Type B pancreatic cell (in vitro differentiated cells): ENCODE data around the gene GLTPD2. TPM values are rescaled to one million over a fixed set of nuclear protein-coding genes. Genes with fewer than 3 reads are reported as not detected.

Experiments
- DNase-seq: peaks from one replicate; pipeline ENCODE4 v3.0.0; 2021; ENCODE audit warnings: mixed read lengths; ENCODE audit not compliant: unreplicated experiment; ENCODE audit errors: extremely low spot score
- H3K27ac Mint-ChIP-seq: 2 replicates; pipeline ENCODE4 v1.8.0; 2021; ENCODE audit warnings: mild to moderate bottlenecking, mixed read lengths
- H3K27me3 Mint-ChIP-seq: 2 replicates; pipeline ENCODE4 v1.8.0; 2021; ENCODE audit warnings: mixed read lengths
- H3K36me3 Mint-ChIP-seq: 2 replicates; pipeline ENCODE4 v1.8.0; 2021; ENCODE audit warnings: mixed read lengths
- H3K4me1 Mint-ChIP-seq: one replicate; pipeline ENCODE4 v1.8.0; 2021; ENCODE audit warnings: mixed read lengths; ENCODE audit not compliant: unreplicated experiment
- H3K4me3 Mint-ChIP-seq: 2 replicates; pipeline ENCODE4 v1.8.0; 2021; ENCODE audit warnings: mild to moderate bottlenecking, mixed read lengths
- H3K9me3 Mint-ChIP-seq: 2 replicates; pipeline ENCODE4 v1.8.0; 2021; ENCODE audit warnings: mixed read lengths
- total RNA-seq: library from RNA; stranded (reverse); gene quantifications from 2 replicates; pipeline ENCODE4 v1.2.1, GENCODE V29; 2021; ENCODE audit warnings: low replicate concordance
- TF ChIP-seq, protein P1 (sequence below): fragments of 200-600 bp; sonication (generic); conservative IDR thresholded peaks from 2 replicates; pipeline ENCODE4 v1.5.0; 2021; ENCODE audit warnings: antibody characterized with exemption, mild to moderate bottlenecking

Gene GLTPD2
- total RNA-seq, 1 donor from 2014 or later = 4.7 TPM

DNA sequence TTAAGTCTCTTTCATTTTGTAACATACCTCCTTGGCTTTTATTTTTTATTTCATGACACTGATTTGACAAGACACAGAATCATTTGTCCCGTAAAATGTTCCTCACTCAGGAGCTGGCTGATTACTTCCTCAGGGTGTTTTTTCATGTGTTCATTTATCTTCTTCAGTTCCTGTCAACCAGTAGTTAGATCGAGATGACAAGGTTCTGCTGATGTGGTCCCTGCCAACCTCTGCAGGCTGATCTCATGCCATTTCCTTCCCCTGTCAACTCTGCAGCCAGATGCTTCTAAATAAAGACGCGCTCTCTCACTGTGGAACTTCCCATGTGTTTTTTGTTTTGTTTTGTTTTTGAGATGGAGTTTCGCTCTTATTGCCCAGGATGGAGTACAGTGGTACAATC is 40.9 kb upstream of the GLTPD2 start:
- Mint-ChIP-seq H3K27ac (no peak overlapping the region), H3K36me3 (no peaks in the 10 kb centered on the region), H3K4me3 (no peak overlapping the region), H3K9me3 (no peaks in the 10 kb centered on the region), H3K27me3 (peaks cover 77% of the 10 kb centered on the region), H3K4me1 (peaks cover 4% of the 10 kb centered on the region)
- no peak for DNase-seq
- TF ChIP-seq, protein P1, sequence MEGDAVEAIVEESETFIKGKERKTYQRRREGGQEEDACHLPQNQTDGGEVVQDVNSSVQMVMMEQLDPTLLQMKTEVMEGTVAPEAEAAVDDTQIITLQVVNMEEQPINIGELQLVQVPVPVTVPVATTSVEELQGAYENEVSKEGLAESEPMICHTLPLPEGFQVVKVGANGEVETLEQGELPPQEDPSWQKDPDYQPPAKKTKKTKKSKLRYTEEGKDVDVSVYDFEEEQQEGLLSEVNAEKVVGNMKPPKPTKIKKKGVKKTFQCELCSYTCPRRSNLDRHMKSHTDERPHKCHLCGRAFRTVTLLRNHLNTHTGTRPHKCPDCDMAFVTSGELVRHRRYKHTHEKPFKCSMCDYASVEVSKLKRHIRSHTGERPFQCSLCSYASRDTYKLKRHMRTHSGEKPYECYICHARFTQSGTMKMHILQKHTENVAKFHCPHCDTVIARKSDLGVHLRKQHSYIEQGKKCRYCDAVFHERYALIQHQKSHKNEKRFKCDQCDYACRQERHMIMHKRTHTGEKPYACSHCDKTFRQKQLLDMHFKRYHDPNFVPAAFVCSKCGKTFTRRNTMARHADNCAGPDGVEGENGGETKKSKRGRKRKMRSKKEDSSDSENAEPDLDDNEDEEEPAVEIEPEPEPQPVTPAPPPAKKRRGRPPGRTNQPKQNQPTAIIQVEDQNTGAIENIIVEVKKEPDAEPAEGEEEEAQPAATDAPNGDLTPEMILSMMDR = no peak

DNA sequence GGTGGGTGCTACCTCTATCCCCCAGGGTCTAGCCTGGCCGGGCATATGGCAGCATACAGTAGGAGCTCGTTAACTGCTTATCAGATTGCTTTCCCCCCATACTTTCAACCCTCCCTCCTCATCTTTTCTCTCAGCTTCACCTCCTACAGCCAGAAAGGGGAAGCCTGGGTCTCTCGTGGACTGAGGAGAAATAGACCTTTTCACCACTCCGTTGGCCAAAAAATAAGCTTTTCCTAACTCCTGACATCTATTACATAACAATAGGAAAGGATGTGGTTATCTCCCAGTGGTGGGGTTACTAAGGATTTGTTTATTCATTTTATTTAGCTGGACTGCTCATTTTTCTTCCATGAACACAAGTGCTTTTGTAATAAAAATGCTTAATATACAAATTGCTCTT is 40.1 kb upstream of the GLTPD2 start:
- Mint-ChIP-seq H3K27ac (no peak overlapping the region), H3K4me1 (peaks cover 4% of the 10 kb centered on the region), H3K27me3 (peaks cover 73% of the 10 kb centered on the region), H3K9me3 (no peaks in the 10 kb centered on the region), H3K36me3 (no peaks in the 10 kb centered on the region), H3K4me3 (no peak overlapping the region)
- TF ChIP-seq, protein P1 = no peak
- no peak for DNase-seq

DNA sequence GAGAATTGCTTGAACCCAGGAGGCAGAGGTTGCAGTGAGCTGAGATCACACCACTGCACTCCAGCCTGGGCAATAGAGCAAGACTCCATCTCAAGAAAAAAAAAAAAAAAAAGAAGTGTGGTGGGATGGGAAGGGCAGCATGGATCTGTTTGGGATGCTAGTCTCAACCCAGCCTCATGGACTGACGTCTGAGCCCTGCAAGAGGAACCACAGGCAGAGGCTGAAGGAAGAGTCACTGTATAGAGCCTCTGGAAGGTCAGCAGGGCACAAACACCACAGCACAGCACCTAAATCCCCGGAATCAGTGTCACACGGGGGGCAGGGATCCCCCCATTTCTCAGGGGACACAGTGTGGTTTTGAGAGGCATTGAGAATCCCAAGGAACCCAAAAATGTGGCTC is 38.2 kb upstream of the GLTPD2 start:
- H3K9me3 Mint-ChIP-seq = no peaks in the 10 kb centered on the region
- H3K36me3 Mint-ChIP-seq = no peaks in the 10 kb centered on the region
- DNase-seq = no peak
- H3K4me3 Mint-ChIP-seq = no peak overlapping the region
- peaks cover 68% of the 10 kb centered on the region for H3K27me3 Mint-ChIP-seq
- TF ChIP-seq, protein P1 = no peak
- no peak overlapping the region for H3K27ac Mint-ChIP-seq
- H3K4me1 Mint-ChIP-seq = no peaks in the 10 kb centered on the region

DNA sequence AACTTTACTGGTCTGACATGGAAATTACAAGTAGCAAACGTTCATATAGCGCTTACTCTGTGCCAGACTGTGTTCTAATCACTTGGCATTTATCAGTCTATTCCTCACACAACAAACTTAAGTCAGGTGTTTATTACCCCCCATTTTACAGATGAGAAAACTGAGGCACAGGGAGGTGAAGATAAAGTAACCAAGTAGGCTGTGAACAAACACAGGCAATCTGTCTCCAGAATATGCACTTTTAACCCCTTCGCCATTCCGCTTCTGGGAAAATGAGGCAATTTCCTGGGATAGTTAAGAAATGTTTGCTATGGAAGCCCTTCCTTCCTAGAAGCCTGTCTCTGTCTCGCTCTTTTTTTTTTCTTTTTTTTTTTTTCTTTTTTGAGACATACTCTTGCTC is 36.8 kb upstream of the GLTPD2 start:
- TF ChIP-seq, protein P1 = no peak
- Mint-ChIP-seq H3K9me3 (no peaks in the 10 kb centered on the region), H3K27me3 (peaks cover 58% of the 10 kb centered on the region), H3K4me1 (no peaks in the 10 kb centered on the region), H3K4me3 (no peak overlapping the region), H3K27ac (no peak overlapping the region), H3K36me3 (no peaks in the 10 kb centered on the region)
- no peak for DNase-seq

DNA sequence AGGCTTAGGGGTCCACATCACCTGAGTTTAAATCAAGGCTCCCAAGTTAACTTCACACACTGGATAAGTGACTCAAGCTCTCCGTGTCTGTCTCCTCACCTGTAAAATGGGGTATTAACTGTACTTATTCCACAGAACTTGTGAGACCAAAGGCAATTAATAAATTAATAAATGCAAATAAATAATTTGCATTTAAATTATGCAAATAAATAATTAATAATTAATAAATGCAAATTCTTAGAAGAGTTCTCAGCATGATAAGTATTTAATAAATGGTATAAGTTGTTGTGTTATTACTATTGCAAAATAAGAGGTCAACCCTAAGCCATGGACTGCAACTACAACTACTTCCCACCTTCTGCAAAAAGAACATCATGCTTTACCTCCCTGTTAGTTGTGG is 35.4 kb upstream of the GLTPD2 start:
- TF ChIP-seq, protein P1 = no peak
- Mint-ChIP-seq H3K4me1 (no peaks in the 10 kb centered on the region), H3K27ac (no peak overlapping the region), H3K27me3 (peaks cover 59% of the 10 kb centered on the region), H3K9me3 (no peaks in the 10 kb centered on the region), H3K36me3 (no peaks in the 10 kb centered on the region), H3K4me3 (no peak overlapping the region)
- DNase-seq = no peak

DNA sequence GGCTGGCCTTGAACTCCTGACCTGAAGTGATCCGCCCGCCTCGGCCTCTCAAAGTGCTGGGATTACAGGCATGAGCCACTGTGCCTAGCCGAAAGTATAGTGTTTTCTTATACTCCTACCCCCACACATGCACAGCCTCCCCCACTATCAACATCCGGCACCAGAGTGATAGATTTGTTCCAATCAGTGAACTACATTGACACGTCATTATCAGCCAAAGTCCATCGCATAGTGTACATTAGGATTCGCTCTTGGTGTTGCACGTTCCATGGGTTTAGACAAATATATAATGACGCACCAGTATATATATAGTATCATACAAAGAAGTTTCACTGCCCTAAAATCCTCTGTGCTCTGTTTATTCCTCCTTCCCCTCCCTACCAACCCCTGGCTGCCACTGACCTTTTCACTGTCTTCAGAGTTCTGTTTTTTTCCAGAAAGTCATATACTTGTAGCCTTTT is 29.0 kb upstream of the GLTPD2 start:
- TF ChIP-seq, protein P1 = no peak
- peaks cover 38% of the 10 kb centered on the region for H3K27me3 Mint-ChIP-seq
- H3K4me1 Mint-ChIP-seq = no peaks in the 10 kb centered on the region
- no peaks in the 10 kb centered on the region for H3K9me3 Mint-ChIP-seq
- DNase-seq = no peak
- no peak overlapping the region for H3K4me3 Mint-ChIP-seq
- no peak overlapping the region for H3K27ac Mint-ChIP-seq
- H3K36me3 Mint-ChIP-seq = no peaks in the 10 kb centered on the region
